AG09319 (cell line): ENCODE data around the gene LEFTY1.

Experiments
- DNase-seq: peaks from one replicate; pipeline ENCODE4 v3.0.0-alpha.2; 2010; ENCODE audit warnings: low read depth; ENCODE audit errors: extremely low read depth
- TF ChIP-seq, protein P1 (sequence below): IDR thresholded peaks from 2 replicates; pipeline ENCODE4 v1.5.1; 2011; ENCODE audit warnings: low read depth, mild to moderate bottlenecking, inconsistent platforms, low read length, moderate library complexity

Gene LEFTY1

DNA sequence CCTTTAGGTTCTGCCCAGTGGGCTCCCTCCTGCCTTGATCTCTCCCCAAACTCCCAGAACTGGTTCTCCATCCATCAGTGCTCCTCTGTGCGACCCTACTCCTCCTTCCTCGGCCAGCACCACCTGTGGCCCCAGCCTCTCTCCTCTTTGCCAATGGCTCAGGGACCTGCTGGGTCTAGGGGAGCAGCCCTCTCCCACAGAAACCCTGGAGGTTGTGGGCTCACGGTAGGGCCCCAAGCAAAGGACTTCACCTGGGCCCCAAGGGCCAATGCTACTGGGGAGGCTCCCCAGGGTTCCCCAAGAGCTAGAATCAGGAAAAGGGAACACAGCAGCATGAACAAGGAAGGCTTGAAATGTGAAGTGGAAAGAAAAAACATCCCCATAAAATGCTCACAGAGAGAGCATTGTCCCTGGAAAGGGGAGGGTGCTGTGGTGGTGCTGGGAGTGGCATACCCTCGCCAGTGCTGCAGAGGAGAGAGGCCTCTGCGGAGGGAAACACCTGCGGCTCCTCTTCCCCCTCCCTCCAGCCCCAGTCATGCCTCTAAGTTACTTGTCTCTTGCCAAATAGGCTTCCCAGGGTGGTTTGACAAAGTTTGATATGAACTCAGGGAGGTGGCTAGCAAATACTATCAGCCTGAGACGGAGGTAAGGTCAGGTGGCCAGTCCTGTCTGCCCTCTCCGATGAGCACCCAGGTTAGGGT, 9.3 kb downstream of the LEFTY1 start:
- TF ChIP-seq, protein P1, sequence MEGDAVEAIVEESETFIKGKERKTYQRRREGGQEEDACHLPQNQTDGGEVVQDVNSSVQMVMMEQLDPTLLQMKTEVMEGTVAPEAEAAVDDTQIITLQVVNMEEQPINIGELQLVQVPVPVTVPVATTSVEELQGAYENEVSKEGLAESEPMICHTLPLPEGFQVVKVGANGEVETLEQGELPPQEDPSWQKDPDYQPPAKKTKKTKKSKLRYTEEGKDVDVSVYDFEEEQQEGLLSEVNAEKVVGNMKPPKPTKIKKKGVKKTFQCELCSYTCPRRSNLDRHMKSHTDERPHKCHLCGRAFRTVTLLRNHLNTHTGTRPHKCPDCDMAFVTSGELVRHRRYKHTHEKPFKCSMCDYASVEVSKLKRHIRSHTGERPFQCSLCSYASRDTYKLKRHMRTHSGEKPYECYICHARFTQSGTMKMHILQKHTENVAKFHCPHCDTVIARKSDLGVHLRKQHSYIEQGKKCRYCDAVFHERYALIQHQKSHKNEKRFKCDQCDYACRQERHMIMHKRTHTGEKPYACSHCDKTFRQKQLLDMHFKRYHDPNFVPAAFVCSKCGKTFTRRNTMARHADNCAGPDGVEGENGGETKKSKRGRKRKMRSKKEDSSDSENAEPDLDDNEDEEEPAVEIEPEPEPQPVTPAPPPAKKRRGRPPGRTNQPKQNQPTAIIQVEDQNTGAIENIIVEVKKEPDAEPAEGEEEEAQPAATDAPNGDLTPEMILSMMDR: no peak
- DNase-seq: no peak

DNA sequence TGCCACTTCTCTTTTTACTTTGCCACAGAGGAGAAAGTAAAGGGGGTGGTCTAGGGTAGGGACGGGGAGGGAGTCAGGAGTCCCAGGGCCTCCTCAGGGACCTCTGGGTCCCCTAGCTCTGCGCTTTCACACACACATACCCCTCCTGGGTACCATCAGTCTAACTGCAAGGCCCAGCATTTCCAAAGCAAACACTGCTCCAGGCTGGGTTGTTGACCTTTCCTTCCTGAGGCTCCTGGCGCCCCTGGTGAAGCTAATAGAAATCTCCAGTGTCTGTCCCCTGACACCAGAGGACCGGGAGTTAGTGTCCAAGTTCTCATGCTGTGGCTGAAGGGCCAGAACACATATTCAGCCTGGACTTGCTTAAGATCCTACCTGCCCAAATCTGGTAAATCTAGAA, 10.7 kb downstream of the LEFTY1 start:
- no peak for DNase-seq

DNA sequence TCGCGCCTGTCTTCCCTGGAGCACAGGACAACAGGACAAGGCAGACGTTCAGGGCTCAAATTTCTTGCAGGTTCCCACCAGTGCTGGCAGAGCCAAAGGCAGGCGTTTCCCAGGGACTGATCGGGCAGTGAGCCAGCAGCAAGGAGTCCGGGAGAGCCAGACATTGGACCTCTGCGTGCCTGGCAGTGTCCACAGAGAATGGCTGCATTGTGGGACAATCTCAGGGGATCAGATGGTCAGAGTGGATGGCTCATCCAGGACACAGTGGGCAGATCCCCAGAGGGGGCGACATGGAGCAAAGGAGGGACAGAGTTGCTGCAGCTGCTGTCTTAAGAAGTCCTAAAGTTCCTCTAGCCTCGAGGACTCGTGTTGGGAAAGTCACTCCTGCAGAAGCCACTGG, 11.4 kb downstream of the LEFTY1 start:
- DNase-seq: peak; percentile 22
- TF ChIP-seq, protein P1: peak; percentile 56

More for the DNA sequence above, 10.7 kb downstream of the LEFTY1 start:
- TF ChIP-seq, protein P1: no peak

DNA sequence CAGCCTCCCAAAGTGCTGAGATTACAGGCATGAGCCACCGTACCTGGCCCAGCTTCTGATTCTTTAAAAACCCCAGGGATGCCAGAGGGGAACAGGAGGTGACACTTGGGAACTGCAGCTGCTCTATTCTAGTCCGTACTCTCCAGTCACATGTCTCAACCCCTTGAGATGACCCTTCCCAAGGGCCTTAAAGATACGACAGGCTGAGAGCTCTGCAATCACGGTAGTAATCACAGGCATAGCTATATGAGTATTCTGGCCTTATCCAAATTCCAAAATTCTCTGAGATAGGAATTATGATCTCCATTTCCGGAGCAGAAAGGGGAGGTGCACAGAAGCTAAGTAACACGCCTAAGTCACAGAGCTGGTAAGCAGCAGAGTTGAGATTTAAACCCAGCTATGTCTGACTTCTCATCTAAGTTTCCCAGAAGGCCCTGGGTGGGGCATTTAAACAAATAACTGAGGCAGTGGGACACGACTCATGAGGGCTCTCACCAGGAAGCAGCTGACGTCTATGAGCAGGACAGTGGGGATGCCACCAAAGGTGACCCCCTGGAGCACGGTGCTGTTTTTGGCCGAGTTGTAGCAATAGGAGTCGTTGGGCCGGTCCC, 11.9 kb downstream of the LEFTY1 start:
- no peak for DNase-seq
- TF ChIP-seq, protein P1: no peak

DNA sequence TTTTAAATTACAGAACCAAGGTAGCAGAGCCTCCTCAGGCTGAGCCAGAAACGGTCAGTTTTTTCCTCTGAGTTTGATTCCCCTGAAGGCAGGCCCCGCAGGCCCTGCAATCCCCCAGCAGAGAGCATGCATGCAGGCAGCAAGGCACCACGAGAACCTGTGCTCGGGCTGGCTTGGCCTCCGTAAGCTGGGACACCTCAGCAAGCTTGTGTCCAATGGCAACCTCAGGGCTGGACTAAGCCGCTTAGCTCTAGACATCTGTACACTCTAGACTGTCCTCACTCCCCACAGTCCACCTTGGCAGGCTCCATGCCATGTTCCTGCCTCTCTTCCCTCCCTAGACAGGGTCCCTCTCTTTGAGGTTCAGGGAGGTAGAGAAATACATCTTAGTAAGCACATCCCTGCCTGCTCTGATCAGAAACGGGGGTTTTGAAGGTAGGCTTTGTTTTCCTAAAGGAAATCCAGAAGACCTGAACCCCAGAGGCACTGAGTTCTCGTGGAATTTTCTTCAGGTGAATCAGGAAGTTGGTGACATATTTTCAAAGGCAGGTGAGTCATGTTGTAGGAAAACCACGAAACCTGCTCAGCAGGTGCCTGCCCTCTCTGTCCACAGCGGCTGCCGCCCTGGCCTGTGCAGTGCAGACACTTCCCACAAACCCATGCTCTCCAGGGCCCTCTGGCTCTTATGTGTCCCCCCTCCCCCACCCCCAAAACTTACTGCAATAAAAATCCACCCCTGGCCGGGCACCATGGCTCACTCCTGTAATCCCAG, 13.7 kb downstream of the LEFTY1 start:
- TF ChIP-seq, protein P1: no peak

DNA sequence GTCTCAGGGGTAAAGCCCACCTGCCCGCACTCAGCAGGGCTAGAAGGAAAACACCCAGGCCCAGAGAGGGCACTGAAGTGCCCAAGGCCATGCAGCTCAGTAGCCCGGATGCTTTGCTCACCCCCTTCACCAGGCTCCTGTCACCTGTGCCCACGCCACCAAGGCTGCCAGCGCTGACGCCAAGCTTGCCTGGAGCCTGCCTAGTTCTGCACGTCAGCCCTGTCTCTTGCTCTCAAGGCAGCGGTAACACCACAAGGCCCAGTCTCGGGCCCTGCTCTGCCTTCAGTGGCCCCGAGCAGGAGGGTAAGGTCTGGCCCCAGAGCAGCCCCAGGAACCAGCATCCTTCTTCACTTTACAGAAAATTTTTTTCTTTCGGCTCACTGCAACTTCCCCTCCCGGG, 14.5 kb downstream of the LEFTY1 start:
- DNase-seq: no peak
- TF ChIP-seq, protein P1: no peak

More for the DNA sequence above, 13.7 kb downstream of the LEFTY1 start:
- no peak for DNase-seq
